Fibroblast of upper back skin (primary cell): Measurements from ENCODE around the gene LINC01488.

Experiments
- DNase-seq: peaks from one replicate; pipeline ENCODE4 v3.0.0-alpha.2; 2013

Gene LINC01488

DNA sequence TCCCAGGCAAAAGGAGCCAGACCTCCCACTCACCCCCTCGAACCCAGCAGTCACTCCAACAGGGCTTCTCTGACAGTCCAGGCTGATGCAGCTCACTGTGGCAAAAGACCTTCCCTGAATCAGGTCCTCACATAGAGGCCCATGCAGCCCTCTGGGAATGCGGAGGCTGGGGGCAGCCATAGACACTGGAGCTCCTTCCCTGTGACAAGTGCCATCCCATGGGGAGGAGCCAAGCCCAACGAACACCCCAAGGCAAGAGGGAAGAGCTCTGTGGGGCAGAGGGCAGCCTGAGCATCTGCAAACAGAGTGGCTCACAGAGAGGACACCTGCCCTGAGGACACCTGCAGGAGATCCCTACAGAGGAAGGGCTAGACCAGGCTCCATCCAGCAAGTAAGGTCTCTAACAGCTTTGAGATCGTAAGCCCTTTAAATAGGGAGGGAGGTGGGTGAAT is at the start of gene LINC01488:
TSS of gene LINC01488 (plus strand) at position 271 of the 452 bp plus-strand sequence.
- no peak for DNase-seq

DNA sequence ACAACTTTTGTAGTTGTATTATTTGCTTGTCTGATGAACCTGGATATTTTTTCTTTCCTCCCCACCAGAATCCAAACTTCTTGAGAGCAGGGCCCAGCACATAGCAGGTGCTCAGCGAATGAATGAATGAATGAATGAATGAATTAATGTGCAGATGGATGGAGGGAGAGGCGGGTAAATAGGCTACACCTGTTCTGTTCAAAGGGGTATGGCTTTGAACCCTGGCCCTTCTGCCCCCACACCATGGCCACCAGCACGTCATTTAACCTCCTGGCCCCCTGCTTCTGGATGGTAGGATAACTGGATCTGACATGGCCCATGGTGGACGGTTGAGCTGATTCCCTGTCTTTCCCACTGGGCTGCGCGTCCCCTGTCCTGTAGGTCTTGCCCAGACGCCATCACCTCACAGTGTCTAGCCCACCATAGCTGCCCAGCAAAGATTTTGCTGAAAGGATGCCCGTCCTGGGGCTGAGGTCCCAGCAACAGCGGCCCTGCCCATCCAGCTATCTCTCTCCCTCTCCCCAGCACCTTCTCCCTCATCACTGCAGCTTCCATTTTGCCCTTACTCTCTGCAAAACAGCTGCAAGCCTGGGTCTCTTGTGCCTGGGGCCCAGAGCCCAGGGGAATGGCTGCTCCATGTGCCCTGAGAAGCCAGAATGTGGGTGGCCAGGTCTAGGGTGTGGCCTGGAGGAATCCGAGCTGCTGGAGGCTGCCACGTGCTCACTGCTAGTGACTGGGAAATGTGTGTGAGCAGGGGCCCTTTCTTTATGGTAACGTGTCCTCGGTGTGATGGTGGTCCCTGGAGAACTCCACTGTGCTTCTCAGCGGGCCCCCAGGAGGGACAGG is 49.3 kb upstream of the LINC01488 start:
- no peak for DNase-seq

DNA sequence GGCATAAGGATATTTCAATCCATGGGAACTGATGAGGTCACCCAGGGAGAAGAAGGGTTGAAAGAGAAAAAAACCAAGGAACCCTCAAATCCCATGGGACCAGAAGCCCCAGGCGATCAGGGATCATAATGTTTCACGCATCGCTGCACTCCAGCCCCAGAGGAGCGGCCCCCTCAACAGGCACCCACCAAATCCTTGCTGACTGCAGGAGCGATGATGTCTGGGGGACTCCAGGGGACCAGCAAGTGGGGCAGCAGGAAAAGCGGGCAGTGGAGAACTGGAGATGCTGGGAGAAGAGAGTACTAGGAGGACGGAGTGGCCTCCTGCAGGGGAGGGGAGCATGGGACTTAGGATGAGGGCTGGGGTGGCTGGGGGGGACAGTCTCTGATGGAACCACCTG is 47.7 kb upstream of the LINC01488 start:
- no peak for DNase-seq

DNA sequence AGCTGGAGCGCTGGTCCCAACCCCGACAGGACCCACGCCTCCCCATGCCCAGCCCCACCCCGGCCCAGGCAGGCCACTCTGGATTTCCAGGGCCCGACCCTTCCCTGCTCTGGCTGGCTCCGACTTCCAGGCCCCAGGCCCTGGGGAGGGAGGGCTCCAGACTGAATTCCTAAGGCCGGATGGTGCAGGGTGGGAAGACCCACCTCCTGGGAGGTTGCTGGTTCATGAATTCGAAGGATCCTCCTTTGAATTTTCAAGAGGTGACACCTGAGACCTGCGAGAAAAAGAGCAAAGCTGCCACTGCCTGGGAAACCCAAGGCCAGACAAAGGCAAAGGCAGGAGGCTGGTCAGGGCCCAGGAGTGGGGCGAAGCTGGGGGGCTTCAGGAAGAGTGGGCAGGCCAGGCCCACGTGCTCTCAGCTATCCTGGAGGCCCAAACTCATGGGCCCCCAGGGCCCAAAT is 47.0 kb upstream of the LINC01488 start:
- no peak for DNase-seq

DNA sequence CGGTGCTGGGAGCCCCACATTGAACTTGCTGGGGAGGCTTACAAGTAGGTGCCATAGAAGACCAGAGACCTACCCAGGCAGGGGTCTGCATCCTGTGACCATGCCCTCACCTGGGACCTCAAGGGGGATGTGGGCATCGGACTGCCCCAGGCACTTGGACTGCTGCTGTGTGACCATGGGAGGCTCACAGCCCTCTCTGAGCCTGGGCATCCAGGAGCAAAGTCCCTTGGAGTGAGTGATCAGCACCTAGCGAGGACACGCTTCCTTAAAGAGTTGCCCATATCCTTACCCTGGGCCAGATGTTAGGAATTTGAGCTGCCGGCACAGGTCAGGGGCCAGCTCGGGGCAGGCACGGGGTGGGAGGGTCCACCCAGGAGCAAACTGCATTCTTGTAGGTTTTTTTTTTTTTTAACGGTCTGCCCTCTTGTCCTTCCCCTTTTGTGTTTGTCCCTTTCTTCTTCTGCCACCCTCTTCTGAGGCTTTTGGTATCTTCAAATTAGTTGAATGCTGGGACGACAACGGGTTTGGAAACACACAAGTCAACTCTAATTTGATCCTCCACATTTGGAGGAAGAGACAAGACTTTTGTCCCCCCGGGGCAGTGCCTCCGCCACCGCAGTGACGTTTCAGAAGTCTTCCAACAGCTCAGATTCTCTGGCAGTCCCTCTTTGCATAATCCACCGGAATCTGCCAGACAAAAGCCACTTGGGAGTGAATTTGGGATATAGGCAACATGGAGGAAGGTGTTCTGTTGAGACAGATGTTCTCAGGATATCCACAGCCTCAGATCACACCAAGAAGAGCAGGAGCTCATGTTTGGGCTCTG is 46.1 kb upstream of the LINC01488 start:
- no peak for DNase-seq

DNA sequence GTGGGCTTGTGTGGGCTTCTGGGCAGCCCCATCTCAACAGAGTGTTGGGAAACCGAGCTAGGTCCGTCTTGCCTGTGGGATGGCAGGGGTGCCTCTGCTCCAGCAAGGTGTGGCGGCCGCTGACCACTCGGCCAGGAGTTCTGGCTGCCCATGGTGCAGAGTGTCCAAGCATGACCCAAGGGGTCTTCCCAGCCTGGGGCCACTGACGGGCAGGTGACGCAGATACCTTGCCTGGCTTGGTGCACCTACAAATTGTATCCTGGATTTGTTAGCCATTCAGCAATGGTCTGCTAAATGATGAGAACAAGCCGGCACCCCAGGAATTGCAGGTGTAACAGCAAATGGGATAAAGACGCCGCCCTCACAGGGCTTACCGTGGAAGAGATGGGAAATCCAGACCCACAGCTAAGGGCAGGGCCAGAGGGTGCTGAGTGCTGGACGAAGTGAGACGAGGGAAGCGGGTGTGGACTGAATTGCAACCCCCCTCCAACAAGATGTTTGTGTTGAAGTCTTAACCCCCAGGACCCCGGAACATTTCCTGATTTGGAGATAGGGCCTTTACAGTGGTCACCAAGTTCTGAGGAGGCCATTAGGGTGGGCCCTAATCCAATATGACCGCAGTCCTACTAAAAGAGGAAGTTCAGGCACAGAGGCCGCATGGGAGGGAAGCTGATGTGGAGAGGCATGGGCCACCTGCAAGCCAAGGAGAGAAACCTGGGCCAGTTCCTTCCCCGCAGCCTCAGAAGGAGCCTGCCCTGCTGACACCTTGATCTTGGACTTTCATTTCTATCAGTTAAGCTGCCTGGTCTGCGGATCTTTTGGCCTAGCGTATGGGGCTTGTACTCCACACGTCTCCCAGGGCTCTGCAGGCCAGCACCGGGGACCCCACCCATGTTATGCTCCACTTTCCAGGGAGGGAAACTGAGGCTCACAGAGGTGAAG is 45.2 kb upstream of the LINC01488 start:
- no peak for DNase-seq

DNA sequence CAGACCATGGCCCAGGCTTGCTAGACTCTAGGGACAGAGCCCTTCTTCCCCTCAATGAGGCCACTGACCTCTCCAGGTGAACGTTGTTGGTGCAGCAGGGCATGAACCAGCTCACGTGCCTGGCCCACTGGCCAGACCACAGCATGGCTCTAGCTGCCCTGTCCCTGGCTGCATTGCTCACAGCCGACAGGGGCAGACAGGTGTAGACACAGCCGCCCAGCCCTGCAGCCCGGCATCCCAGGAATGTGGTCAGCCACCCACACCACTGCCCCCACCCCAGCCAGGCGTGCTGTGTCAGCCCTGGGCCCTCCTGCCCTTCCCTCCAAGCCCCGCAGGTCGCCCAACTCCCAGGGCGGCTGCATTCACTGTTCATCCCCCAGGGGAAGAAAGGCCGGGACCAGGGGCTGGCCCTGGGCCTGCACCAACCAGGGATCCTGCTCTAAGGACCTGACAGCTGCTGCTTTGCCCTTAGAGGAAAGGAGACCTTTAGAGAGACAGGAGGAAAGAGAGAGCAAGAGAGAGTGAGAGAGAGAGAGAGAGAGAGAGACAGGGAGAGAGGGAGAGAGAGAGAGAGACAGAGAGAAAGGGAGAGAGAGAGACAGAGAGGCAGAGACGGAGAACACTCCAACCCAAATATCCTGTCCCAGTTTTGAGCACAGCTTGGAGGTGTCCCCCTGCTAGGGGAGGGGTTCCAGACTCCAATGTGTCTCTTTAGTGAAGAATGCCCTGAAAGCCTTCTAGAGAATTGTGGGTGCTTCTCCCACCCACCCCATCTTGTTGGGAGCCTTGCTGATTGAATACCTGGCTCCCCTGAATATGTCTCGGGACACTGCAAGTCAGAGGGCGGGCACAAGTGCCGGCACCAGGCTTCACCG is 44.2 kb upstream of the LINC01488 start:
- DNase-seq: peak; percentile 12

DNA sequence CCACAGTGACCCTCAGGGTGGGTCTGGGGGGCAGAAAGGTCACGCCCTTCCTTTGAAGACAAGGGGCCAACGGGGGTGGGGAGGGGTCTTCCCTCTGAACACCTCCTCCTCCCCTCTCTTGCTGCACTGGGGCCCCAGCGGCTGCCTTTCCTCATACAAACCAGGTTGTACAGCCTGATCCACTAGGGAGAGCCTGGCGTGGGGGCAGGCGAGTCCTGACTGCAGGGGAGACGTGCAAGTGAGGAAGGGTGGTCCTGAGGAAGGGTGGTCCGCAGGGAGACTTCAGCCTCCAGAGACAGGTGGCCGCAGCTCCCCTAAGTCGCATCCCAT is 43.6 kb upstream of the LINC01488 start:
- no peak for DNase-seq

DNA sequence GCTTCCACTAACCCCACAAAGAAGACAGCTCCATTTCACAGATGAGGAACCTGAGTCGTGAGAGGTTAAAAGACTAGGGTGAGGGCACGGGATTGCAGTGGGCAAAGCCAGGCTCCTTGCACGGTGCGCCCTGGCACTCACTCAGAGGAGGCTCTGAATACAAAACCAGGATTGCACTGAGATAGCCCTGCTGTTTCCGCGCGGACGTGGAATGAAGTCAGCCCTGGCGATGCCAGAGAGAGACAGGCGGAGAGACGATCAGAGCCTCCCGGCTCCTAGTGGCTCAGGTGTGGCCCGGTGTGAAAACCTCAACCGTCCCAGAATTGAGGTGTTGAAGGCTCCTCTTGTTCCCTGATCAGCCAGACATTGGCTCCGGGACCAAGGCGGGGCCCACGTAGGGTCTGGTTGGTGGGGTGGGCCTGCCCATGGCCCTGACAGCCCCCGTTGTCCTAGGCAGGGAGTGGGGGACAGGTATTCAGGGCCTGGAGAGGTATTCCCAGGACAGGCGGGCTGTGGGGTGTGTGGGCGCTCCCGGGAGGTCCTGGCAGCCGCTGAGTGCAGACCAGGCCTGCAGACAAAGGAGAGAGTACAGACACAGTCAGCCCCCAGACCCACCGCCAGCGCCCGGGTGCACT is 43.1 kb upstream of the LINC01488 start:
- DNase-seq: no peak

DNA sequence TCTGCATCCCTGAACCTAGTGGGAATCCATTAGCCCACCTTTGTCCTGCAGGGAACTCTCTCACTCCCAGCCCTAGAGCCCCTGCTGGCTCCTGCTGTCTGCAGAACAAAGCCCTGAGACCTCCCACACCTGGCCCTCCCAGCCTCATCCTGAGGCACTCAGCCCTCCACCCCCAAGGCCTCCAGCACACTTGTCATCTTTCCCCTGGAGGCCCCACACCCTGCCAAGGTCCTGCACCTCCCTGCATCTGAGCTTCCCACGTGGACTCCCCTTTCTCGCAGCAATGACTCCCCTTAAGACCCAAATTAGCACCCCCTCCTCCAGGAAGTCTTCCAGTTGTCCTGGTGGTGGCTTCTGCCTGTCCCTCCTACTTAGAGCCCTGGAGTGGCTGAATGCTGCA is 42.3 kb upstream of the LINC01488 start:
- no peak for DNase-seq

DNA sequence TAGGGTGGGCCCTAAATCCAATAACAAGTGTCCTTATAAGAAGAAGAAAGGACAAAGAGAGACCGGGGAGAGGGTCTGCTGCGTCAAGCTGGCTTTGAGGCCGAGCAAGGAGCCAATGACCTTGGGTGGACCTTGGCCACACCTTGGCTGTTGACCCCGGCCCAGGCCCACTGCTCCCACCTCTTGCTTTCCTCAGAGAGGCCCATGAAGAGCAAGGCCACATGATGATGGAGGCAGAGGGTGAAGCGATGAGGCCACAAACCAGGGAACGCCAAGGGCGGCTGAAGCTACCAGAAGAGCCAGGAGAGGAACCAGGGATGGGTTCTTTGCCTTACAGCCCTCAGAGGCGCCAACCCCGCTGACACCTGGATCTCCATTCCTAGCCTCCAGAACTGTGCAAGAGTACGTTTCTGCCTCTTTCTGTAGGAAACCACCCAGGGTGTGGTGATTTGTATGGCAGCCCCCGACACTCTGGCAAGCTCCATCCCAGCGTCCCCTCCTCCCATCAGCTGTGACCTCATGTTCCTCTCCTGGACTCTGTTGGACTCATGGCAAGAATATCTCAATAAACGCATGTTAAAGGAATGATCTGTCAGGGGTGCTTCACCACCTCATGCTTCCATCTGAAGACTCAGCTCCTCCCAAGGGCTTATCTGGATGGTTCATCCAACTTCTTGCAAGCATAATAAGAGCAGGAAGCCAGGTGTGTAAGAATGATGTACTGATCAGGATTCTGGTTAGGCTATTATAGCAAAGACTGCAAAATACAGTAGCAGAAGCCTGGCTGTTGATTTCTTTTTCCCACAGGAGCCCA is 41.6 kb upstream of the LINC01488 start:
- peak; percentile 40 for DNase-seq

DNA sequence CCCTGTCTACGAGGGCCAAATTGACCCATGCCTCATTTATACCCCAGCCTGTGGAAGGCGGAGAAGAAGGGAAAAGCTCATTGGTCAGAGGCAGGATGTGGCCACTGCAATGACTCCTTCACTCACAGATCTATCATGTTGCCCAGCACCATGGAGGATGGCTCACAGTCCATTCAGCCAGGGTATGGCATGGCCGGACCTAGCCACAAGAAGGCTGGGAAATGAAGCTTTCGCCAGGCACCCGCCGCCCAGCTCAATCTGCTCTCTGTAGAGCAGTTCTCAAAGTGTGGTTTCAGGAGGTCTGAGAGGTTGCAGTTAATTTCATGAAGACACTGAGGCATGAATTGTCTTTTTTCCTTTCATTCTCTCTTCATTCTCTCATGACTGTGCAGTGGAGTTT is 40.6 kb upstream of the LINC01488 start:
- no peak for DNase-seq

DNA sequence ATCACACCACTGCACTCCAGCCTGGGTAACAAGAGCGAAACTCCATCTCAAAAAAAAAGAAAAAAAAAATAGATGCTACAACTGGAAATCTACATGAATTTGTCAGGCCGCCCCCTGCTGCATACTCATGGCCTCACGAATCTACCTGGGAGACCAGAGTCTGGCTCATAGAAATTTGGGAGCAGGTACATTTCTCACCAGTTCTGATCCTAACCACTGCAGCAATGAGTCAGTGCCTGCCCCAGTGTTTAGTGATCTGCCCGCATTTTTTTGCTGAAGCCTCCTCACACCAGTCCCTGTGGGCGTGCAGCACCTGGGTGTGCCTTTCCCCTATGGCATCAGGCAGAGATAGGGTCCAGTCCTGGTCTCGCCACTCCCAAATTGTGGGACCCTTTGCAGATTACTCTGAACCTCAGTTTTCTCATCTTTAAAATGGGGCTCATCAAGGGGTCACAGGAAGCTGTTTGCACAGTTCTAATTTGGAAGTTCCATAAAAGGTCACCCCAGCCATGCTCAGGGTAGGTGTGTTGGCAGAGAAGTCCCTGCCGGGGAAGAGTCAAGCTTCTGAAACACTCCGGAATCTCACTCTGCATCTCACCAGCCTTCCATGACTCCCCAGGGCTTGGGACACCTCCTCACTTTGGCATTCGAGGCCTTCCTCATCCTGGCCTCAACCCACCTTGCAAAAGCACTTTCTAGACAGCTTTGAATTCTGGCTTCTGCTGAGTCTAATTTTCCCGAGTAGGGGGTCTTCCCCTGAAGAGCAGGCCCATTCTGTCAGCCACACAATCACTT is 39.3 kb upstream of the LINC01488 start:
- no peak for DNase-seq

DNA sequence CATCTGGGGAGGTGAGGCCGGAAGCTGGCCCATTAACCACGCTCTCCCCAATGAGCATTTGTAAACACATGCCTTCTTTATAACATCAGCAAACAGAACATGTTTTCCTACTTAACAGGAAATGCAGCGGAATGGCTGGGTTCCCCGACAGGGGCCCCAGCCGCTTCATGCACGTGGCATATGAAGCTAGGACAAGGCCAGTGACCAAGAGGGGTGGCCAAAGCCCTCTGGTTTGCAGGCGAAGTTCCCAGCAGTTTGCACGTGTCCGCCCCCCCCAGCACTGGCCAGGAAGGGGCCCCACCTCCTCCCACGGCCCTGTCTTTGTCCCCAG is 38.7 kb upstream of the LINC01488 start:
- peak; percentile 43 for DNase-seq

DNA sequence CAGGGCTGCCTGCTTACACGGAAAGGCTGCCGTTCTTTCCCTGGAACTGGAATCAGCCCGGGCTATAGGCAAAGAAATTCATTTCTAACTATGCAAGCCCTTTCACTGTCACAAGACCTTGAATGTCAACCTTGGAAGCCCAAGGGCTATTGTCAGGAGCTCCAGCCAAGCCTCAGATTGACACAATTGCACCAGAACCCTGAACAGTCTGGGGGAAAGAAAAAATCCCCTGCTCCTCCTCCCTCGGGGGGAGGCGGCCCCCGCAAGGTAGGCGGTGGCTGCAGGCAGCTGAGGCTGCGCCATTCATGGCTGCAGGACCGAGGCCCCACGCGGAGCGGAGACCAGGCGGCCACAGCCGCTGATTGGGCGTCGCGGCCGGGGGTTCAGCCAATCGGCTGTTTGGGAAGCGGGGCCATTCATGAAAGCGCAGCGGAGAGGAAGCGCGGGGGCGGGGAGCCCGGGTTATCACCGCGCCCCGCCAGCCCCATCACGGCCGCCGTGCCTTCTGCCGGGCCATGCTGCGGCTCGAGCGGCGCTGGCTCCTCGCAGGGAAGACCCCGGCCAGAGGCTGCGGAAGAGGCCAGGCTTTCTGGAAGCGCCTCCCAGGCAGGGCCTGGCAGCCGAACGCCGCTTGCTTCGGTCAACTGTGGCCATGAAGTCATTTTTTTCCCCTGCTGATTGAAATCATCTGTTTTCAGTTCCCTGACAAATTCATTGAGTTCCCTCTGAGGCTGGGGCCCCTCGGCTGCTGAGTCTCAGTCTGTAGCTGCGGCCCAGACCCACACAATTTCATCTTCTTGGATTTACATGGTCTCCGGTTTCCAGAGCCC is 38.1 kb upstream of the LINC01488 start:
- DNase-seq: peak; percentile 95

DNA sequence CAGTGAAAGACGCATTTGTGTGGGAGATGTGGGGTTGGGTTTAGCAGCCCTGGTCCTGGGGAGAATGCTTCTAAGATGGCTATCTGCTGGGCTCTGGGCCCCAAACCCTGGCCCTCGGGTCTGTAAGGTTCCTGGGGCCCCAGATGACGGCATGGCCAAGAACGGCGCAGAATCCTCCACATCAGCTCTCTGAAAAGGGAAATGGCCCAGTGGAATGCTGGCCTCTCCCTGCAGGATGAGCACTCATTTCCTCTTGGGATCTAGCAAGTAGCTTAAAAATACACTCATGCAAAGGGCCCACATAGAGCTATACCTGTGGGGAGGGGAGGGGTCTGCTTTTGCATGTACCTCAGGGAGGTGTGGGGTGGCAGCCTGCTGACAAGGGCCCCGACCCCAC is 37.5 kb upstream of the LINC01488 start:
- DNase-seq: peak; percentile 70

DNA sequence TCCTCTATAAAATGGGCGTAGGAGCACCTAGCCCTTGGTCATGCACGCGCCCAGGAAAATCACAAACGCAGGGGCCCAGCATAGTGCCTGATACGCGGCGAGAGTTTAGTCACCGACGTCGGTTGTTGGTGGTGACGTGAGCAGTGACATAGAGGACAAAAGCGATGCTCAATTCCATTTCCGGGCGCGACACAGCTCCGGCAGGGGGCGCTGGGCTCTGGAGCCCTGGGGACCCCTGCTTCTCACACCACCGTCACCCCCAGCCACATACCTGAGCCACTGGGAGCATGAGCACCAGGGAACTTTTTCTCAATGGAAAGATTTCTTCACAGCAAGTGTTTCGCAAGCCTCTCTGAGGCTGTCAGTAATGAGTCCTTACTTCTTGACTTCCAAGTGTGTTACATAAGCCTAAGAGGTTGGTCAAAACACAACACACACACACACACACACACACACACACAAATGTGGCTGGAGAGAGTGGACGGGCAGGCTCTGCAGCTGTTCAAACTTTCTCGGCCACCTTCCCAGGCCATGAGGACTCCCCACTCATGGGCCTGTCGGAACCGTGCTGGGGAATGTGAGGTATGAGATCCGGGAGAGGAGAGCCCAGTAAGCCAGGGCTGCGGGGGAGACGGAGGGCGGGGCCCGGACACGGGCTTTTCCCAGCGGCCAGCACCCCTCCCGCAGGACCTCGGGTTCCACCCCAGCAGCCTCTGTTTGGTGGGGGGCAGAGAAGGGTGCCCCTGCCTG is 36.9 kb upstream of the LINC01488 start:
- DNase-seq: peak; percentile 92

DNA sequence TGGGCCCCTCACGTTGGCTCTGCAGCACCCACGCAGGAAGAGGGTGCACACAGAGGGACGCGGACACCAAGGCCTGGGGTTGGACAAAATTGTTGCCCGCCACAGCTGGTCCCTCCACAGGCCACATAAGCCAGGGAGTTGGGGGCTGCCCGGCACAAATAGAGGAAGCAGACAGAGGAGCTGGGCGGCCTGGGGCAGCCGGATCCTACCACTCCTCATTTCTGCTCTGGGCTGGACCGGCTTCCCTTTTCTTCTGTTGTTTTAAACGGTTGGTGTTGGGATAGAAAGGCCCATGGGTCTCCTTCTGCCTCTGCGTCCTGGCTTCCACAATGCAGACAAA is 36.4 kb upstream of the LINC01488 start:
- no peak for DNase-seq
